GM21737 (cell line): ENCODE measurements around the gene ATP8A2.

ENCODE experiments used
- ATAC-seq: cut with Tn5 transposase; IDR thresholded peaks from one replicate; pipeline ENCODE4 v1.9.1; 2021; ENCODE audit warnings: mild to moderate bottlenecking, moderate library complexity; ENCODE audit not compliant: unreplicated experiment

ATP8A2 gene

GRCh38 chr13:25873242-25873612, 501.5 kb downstream of the ATP8A2 start:
- no peak for ATAC-seq

DNA sequence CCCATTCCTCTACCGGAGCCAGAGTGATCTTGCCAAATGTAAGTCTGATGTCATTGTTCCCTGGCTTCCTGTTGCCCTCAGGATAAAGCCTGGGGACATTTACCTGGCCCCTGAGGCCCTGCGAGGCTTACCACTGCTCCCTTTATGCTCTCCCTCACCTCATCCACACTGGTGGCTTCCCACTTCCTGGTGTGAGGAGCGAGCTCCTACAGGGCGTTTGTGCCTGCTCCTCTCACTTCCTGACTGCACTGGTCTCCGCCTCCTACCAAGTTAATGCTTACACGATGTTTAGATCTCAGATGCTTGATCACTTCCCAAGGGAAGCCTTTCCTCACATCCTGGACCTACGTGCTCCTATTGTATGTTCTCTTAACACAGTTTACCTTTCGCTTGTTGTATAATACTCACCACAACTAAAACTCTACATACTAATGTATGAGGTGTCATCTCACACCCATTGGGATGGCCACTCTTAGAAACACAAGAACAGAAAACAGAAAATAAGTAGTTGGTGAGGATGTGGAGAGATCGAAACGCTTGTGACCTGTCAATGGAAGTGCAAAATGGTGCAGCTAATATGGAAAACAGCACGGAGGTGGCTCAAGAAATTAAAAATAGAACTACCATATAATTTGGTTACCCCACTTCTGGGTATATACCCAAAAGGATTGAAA, 502.4 kb downstream of the ATP8A2 start:
- ATAC-seq: no peak

- no peak for ATAC-seq
Observed at GRCh38 chr13:25874907-25875306, 503.1 kb downstream of the ATP8A2 start.

GRCh38 chr13:25876247-25876646, 504.5 kb downstream of the ATP8A2 start:
- ATAC-seq: no peak

GRCh38 chr13:25879466-25879865, 507.7 kb downstream of the ATP8A2 start:
- ATAC-seq: no peak

GRCh38 chr13:25881136-25881926, 509.6 kb downstream of the ATP8A2 start:
- ATAC-seq: no peak

GRCh38 chr13:25881971-25882451, 510.2 kb downstream of the ATP8A2 start:
- ATAC-seq: no peak

DNA sequence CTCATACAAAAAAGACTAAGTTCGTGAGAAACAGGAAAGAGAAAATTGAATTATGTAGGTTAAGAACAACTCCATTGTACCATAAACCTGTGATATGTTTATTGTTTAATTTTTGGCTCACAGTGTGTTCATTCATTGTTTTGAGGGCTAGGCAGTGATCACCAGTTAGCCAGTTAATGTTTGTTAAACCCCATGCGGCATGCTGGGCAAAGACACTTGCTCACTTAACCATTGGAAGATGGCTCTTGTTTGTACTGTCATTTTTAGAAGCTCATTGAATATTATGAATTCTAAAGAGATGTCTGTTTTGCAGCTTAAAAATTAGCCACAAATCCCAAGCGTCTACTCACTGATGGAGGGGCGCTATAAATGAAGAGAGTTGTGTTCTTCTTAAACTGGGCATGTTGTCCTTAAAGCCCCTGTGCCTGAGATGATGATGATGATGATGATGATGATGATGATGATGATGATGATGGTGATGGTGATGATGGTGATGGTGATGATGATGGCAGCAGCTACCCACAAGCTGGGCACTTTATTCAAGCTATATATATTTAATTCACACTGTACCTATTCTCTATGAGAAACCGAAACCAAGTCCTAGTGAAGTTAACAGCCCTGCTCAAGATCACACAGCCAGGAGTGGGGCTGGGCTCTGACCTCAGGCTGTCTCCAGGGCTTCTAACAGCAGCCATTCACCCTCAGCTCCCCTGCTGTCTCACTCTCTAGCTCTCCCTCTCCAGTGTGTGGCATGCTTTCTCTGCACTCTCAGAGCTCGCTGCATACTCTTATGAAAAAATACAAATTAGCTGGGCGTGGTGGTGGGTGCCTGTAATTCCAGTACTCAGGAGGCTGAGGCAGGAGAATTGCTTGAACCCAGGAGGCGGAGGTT, 510.9 kb downstream of the ATP8A2 start:
- ATAC-seq: no peak

GRCh38 chr13:25885418-25885817, 513.6 kb downstream of the ATP8A2 start:
- no peak for ATAC-seq

DNA sequence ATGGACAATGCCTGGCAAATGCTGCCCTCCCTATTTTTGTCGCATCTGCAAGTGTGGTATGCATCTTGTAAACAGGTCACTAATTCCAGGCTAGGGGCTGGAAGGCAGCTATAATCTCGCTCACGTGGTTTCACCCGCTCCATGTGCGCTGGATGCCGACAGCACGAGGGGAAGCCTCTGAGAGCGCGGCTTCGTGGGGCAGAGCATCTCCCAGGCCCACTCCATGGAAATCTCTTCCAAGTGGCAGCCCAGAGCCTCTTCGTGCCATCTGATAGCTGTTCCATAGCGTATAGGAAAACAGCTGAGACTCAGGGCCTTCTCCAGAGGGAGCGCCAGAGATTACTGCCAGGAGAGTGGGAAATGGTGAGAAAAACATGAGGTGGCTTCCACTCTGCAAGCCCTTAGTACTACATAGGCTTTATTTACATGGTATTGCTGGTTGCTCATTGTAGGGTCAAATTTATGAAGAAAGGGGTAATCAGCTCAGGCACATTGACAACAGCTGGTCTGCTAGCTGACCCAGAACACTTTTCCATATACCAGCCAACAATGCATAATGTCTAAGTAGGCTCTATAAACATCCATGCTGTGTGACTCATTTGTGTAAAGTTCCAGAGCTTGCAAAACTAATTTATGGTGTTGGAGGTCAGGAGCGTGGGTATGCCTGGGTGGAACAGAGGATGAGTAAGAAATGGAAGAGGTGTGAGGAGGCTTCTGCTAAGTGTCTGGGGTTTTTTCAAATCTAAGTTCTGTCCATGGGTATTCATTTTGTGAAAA, 514.9 kb downstream of the ATP8A2 start:
- ATAC-seq: no peak

GRCh38 chr13:25887962-25888655, 516.3 kb downstream of the ATP8A2 start:
- ATAC-seq: no peak

DNA sequence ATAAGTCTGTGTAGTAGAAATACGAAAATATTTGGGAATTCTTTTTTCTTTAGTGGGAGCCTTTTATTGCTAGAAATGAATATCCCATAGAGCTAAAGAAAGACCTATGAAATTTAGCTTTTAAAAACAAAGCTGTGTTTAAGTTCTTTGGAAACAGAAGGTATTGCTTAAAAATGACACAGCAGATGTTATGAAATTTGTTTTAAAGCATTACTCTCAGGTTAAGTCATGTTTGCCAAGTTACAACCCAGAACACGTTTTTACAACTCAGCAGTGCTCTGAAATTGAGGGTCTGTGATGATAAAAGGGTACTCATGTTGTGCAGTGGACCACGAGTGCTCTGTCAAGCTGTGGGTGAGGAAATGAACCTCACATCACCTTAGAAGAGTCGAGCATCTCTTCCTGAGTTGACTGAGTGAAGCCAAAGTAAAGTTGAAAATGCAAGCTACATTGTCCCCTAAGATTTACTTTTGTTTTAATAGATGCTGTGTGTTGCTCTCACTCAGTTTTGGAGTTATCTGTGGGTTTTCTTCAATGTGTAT, 519.0 kb downstream of the ATP8A2 start:
- no peak for ATAC-seq

DNA sequence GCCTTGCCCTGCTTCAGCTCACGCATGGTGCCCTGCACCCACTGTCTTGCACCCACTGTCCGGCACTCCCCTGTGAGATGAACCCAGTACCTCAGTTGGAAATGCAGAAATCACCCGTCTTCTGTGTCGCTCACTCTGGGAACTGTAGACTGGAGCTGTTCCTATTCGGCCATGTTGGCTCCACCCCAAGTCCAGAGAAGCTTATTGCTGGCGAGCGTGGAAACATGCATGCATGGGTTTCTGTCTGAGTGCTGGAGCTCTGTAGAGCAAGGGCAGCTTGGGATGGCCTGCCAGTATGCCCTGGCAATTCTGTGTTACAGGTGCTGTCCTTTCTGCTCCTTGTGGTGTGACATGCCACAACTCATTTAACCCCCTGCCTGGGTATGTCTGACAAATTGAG, 527.2 kb downstream of the ATP8A2 start:
- ATAC-seq: no peak

- ATAC-seq: no peak
Observed at GRCh38 chr13:25899464-25899863, 527.7 kb downstream of the ATP8A2 start.

GRCh38 chr13:25899952-25900351, 528.2 kb downstream of the ATP8A2 start:
- no peak for ATAC-seq

DNA sequence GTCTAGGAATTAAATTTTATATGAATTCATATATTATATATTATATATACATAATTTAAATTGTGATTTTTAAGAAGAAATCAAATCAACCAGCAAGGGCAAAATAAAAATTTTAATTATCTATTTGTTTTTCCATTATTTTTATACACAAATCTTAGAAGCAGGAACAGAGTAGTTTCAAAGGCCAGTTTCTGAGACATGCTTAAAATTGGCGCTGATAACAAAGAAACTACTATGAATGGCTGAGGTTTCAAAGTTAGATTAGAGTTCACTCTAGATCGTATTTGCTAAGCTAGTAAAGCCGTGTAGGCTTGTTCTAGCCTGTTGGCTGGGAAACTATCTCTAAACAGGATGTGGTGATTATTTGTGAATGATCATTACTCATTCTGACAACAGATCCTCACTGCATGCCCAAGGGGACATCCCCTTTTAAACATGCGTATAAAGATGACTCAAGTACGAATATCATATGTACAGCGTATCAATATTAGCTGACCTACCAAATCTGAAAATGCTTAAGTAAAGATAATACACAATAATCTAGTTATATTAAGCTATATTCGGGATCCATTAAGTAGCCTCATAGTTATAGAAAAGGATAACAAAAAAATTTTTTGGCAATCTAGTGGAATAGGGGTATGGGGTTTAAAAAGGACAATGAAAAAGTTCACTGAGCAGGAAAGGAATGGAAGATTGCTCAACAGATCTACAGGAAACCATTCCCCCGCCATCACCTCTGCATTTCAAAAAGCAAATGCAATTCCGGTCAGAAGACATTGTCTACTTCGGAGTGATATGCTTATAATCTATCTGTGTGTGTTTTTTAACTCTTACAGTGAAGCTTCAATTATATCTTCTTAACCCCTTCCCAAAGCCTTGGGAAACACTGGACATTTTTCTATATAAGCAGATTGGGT, 529.9 kb downstream of the ATP8A2 start:
- ATAC-seq: peak; percentile 95

GRCh38 chr13:25902455-25902854, 530.7 kb downstream of the ATP8A2 start:
- ATAC-seq: no peak

GRCh38 chr13:25902891-25903341, 531.1 kb downstream of the ATP8A2 start:
- ATAC-seq: no peak

- no peak for ATAC-seq
Observed at GRCh38 chr13:25904830-25905229, 533.1 kb downstream of the ATP8A2 start.
